Left ventricle myocardium inferior (tissue), 1 donor: ENCODE measurements around the gene CD8A. TPM values are rescaled to one million over a fixed set of nuclear protein-coding genes. Genes with fewer than 3 reads are reported as not detected.

ENCODE experiments used
- DNase-seq: peaks from one replicate; pipeline ENCODE4 v3.0.0-alpha.2; 2020
- H3K27ac ChIP-seq: fragments of 200-600 bp; replicated peaks from 2 replicates; pipeline ENCODE4 v1.8.0; 2021
- H3K27me3 ChIP-seq: fragments of 200-600 bp; 2 replicates; pipeline ENCODE4 v1.8.0; 2021; ENCODE audit warnings: low read depth
- H3K36me3 ChIP-seq: fragments of 200-600 bp; 2 replicates; pipeline ENCODE4 v1.8.0; 2021
- H3K4me1 ChIP-seq: fragments of 200-600 bp; 2 replicates; pipeline ENCODE4 v1.8.0; 2021
- H3K4me3 ChIP-seq: fragments of 200-600 bp; 2 replicates; pipeline ENCODE4 v1.8.0; 2021; ENCODE audit warnings: mild to moderate bottlenecking, moderate library complexity
- H3K9me3 ChIP-seq: fragments of 200-600 bp; replicated peaks from 2 replicates; pipeline ENCODE4 v1.8.0; 2021
- intact Hi-C: fragments of 100-400 bp; cut with micrococcal nuclease; formaldehyde crosslinking; loops from one replicate; pipeline ENCODE4 v1.11.0; 2022
- total RNA-seq: library from RNA; stranded (reverse); fragmentation: NEBNext Ultra II Directional; extraction: Animal tissue kit (Norgen Biotek cat#: 25700); gene quantifications from one replicate; pipeline ENCODE4 v1.2.1, GENCODE V29; 2021
- TF ChIP-seq, protein P1 (sequence below): fragments of 200-600 bp; IDR thresholded peaks from 2 replicates; pipeline ENCODE4 v1.8.0; 2021; ENCODE audit warnings: antibody characterized with exemption, mild to moderate bottlenecking, borderline replicate concordance
- donor health status: DM: no; HTN: yes; CAD: no; lungs with severe emphysema.

CD8A gene
- total RNA-seq, 1 donor from 2014 or later = 0.63 TPM

- Histone ChIP-seq H3K36me3 (peaks cover 13% of the 10 kb centered on the region), H3K4me1 (peaks cover 30% of the 10 kb centered on the region), H3K9me3 (no peaks in the 10 kb centered on the region), H3K27ac (no peak overlapping the region), H3K27me3 (no peaks in the 10 kb centered on the region), H3K4me3 (no peak overlapping the region)
- intact Hi-C loops = no loop called here
- DNase-seq = no peak
- TF ChIP-seq, protein P1, sequence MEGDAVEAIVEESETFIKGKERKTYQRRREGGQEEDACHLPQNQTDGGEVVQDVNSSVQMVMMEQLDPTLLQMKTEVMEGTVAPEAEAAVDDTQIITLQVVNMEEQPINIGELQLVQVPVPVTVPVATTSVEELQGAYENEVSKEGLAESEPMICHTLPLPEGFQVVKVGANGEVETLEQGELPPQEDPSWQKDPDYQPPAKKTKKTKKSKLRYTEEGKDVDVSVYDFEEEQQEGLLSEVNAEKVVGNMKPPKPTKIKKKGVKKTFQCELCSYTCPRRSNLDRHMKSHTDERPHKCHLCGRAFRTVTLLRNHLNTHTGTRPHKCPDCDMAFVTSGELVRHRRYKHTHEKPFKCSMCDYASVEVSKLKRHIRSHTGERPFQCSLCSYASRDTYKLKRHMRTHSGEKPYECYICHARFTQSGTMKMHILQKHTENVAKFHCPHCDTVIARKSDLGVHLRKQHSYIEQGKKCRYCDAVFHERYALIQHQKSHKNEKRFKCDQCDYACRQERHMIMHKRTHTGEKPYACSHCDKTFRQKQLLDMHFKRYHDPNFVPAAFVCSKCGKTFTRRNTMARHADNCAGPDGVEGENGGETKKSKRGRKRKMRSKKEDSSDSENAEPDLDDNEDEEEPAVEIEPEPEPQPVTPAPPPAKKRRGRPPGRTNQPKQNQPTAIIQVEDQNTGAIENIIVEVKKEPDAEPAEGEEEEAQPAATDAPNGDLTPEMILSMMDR = no peak
These were observed 10.7 kb downstream of the CD8A start for GRCh38 chr2:86779971-86780370.

GRCh38 chr2:86778957-86779356 is 11.8 kb downstream of the CD8A start:
- Histone ChIP-seq H3K27me3 (no peaks in the 10 kb centered on the region), H3K36me3 (peaks cover 23% of the 10 kb centered on the region), H3K4me1 (peaks cover 33% of the 10 kb centered on the region), H3K4me3 (no peak overlapping the region), H3K27ac (no peak overlapping the region), H3K9me3 (no peaks in the 10 kb centered on the region)
- intact Hi-C loops = no loop called here
- no peak for DNase-seq
- TF ChIP-seq, protein P1 = no peak

GRCh38 chr2:86776532-86776931 is 14.2 kb downstream of the CD8A start:
- no peak overlapping the region for H3K4me3 ChIP-seq
- peaks cover 47% of the 10 kb centered on the region for H3K36me3 ChIP-seq
- no peak overlapping the region for H3K27ac ChIP-seq
- intact Hi-C loops = no loop called here
- peaks cover 33% of the 10 kb centered on the region for H3K4me1 ChIP-seq
- TF ChIP-seq, protein P1 = no peak
- no peak for DNase-seq
- no peaks in the 10 kb centered on the region for H3K9me3 ChIP-seq
- no peaks in the 10 kb centered on the region for H3K27me3 ChIP-seq

DNA sequence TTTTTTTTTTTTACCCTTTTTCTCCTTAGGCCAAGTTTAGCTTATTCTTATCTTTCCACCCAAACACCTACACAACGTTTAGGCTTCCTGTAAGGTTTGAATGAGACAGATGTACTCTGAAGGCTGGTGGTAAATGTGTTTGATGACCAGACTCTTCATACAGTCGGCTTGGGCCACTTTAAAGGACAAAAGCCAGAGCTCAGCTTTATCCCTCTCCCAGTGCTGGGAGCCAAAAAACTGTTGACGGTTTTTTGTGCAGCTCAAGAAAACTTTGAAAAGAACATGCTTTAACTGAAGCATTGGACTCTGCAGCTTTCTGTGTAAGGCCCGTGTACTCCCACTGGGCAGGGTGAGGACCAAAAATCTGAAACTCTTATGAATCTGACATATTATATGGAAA is 15.4 kb downstream of the CD8A start:
- no peak for DNase-seq
- Histone ChIP-seq H3K27ac (no peak overlapping the region), H3K4me1 (peaks cover 27% of the 10 kb centered on the region), H3K36me3 (peaks cover 58% of the 10 kb centered on the region), H3K27me3 (no peaks in the 10 kb centered on the region), H3K9me3 (no peaks in the 10 kb centered on the region), H3K4me3 (no peak overlapping the region)
- TF ChIP-seq, protein P1 = no peak
- intact Hi-C loops = no loop called here

DNA sequence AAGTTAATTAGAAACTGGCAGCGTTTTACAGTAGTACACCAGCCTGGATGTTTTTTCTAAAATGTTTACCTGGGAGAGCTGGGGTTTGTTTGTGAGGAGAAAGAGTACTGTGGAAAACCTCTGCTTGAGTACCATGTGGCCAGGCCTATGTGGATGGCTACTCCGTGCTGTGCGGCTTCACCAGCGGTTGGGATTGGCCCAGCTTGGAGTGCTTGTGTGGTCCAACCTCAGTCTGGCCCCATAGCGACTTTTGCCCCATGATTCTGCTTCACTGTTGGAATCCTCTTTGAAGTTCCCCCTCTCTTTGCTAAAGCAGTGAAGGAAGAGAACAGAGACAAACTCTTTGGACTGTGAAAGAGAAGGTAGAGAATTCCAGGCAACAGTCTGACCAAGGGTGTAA is 15.9 kb downstream of the CD8A start:
- Histone ChIP-seq H3K27me3 (no peaks in the 10 kb centered on the region), H3K36me3 (peaks cover 63% of the 10 kb centered on the region), H3K9me3 (no peaks in the 10 kb centered on the region), H3K4me3 (no peak overlapping the region), H3K4me1 (peaks cover 27% of the 10 kb centered on the region), H3K27ac (no peak overlapping the region)
- intact Hi-C loops = no loop called here
- TF ChIP-seq, protein P1 = no peak
- no peak for DNase-seq

- no peak for DNase-seq
- TF ChIP-seq, protein P1 = no peak
- Histone ChIP-seq H3K9me3 (no peaks in the 10 kb centered on the region), H3K27ac (no peak overlapping the region), H3K36me3 (peaks cover 82% of the 10 kb centered on the region), H3K27me3 (no peaks in the 10 kb centered on the region), H3K4me1 (peaks cover 36% of the 10 kb centered on the region), H3K4me3 (no peak overlapping the region)
- intact Hi-C loops = no loop called here
These were observed 18.1 kb downstream of the CD8A start for GRCh38 chr2:86772611-86773010.
